SKM-1 (cell line): ENCODE results near the gene C2CD4C.
"Not testable (repeated sequence)": the region's sequence is repeated elsewhere in the genome, so short reads cannot be mapped to it uniquely, and the experiment has no call there.

Experiments used
- DNase-seq: peaks from one replicate; lab custom pipeline; 2025; ENCODE audit not compliant: unreplicated experiment; lab: John Stamatoyannopoulos, UW

Gene C2CD4C

DNA sequence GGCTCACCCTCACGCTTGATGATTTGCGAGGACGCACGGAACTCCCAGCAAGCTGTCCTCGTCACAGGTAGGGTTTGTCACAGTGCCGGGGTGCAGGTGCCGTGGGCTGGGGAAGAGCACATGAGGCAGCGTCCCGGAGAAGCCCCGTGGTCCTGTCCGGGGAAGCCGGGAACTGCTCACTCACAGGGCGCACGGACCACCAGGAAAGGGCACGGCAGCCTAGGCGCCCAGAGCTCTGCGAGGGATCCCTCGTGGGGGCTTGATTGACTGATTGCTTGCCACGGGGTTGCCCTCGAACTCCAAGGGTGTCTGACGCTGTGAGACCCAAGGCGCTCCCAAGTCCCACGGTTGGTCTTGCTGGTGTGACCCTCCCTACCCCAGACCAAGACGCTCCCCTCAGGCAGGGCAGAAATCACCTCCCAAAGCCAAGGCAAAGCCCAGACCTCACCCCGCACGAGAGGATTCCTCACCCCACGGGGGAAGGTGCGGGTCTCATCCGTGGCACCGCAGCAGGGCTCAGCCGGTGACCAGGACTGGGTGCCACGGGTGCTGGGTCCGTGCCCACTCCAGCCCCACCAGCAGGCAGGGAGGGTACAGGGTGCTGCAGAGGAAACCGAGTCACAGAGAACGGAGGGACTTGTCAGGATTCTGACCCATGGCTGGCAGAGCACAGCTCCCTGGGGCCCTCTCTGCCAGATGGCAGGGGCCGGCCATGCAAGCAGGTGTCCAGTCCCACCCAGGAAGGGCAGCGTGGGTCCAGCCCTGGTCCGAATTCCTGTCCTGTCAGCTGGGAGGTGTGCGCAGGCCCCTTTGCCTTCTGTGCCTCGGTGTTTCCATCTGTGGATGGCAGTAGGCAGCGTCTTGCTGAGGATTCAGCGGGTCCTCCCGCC lies 7.7 kb downstream of the C2CD4C start:
- DNase-seq: no peak

DNA sequence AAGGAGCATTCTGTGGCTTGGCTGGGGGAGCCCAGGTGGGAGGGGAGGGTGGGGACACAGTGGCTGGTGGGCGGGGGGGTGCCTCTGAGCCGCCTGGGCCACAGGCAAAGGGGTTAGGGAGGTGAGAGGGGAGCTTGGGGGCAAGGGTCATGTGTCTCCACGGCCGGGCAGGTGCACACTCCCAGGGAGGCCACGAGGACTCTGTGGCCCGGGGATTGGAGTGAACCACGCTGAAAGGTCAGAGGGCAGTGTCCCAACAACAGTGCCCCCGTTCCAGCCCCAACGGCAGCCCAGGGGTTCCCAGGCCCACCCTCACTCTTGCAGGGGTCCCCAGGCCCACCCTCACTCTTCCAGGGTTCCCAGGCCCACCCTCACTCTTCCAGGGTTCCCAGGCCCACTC lies 9.6 kb downstream of the C2CD4C start:
- no peak for DNase-seq

DNA sequence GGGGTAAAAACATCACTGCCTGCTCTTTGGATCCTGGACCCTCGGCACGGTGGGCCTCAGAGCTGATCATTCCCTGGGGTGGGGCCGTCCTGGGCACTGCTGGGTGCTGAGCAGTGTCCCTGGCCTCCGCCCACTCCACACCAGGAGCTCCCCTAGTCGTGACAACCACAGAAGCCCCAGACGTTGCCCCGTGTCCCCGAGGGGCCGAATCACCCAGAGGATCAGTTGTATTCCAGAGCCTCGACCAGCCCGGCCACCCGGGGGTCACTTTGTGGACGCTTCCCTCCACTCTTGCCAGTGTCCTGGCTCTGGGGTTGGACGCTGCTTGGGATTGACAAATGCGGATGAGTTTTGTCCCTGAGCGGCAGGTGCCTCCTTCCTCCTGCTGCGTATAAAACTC lies 10.2 kb downstream of the C2CD4C start:
- no peak for DNase-seq

DNA sequence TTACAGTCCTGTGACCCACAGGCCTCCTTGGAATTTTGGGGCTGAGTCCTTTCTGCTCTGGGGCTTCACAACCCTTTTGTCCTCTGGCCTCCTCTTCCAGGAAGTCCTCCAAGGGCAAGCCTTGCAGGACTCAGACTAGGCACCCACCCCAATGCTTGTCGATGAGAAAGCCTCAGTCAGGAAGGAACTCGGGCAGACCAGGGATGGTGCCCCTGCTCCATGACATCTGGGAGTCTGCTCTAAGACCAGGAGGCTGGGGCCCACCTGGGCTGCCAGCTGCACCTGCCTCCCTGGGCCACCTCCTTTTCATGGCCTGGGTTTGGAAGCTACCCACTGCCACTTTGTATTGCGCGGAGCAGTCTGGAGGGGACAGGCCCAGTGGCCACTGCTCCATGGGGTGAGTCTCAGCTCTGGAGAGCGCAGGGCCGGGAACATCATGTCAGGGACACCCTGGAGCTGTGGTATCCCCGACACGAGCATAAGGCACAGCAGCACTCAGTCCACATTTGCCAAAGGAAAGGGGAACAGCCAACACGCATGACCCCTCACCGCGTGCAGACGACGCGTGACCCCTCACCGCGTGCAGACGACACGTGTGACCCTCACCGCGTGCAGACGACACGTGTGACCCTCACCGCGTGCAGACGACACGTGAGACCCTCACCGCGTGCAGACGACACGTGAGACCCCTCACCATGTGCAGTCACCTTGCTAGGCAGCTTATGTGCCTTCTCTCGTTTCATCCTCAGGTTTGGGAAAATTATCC lies 10.8 kb downstream of the C2CD4C start:
- DNase-seq: no peak

DNA sequence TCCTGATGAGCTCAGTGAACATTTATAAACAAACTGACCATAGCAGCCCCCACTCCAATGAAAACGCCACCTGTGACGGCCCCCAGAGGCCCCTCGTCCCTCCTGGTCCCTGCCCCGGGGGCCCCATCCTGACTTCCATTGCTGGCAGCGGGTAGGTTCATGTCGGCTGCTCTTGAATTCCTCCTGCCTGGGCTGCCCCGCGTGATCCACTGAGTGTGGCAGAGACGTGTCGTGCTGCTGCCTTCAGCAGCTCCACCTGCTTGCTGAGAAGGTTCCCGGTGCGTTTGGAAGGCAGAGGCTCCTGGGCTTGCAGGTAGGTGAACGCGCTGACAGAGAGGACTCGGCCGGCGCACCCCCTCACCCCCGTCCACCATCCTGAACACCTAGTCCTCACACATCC lies 11.6 kb downstream of the C2CD4C start:
- DNase-seq: no peak

DNA sequence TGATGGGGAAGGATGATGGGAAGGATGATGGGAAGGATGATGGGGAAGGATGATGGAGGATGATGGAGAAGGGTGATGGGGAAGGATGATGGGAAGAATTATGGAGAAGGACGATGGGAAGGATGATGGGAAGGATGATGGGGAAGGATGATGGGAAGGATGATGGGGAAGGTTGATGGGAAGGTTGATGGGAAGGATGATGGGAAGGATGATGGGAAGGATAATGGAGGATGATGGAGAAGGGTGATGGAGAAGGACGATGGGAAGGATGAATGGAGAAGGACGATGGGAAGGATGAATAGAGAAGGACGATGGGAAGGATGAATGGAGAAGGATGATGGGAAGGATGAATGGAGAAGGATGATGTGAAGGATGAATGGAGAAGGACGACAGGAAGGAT lies 13.5 kb downstream of the C2CD4C start:
- no peak for DNase-seq

DNA sequence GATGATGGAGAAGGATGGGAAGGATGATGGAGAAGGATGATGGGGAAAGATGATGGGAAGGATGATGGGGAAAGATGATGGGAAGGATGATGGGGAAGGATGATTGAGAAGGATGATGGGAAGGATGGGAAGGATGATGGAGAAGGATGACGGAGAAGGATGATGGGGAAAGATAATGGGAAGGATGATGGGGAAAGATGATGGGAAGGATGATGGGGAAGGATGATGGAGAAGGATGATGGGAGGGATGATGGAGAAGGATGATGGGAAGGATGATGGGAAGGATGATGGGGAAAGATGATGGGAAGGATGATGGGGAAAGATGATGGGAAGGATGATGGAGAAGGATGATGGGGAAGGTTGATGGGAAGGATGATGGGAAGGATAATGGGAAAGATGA lies 14.1 kb downstream of the C2CD4C start:
- not testable (repeated sequence) for DNase-seq

DNA sequence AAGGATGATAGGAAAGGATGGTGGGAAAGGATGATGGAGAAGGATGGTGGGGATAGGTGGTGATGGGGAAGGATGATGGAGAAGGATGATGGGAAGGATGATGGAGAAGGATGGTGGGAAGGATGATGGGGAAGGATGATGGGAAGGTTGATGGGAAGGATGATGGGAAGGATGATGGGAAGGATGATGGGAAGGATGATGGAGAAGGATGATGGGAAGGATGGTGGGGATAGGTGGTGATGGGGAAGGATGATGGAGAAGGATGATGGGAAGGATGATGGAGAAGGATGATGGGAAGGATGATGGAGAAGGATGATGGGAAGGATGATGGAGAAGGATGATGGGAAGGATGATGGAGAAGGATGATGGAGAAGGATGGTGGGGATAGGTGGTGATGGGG lies 15.4 kb downstream of the C2CD4C start:
- not testable (repeated sequence) for DNase-seq

DNA sequence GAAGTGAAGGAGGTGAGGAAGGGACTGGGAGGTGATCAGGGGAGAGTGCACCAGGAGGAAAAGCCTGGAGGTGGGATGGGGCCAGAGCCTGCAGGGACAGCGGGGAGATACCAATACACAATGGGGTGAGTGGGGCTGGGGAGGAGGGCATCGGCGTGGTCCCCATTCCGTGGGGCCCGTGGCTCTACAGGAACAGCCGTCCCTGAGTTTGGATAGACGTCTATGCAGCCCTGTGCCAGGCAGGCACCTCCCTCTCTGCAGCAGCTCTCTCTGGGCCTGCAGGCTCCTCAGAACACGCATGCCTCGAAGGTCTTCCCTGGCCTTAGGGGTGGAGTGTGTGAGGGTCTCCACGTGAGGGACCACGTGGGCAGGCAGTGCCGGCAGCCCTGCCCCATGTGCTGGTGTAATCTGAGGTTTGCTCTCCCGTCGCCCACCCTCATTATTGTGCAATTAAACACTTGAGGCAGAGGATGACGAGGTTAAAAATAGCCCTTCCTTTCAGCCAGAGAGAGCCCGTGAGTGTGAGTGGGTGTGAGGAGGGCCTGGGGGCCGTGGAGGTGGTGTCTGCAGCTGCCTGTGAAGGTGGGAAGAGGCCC lies 16.5 kb downstream of the C2CD4C start:
- no peak for DNase-seq

DNA sequence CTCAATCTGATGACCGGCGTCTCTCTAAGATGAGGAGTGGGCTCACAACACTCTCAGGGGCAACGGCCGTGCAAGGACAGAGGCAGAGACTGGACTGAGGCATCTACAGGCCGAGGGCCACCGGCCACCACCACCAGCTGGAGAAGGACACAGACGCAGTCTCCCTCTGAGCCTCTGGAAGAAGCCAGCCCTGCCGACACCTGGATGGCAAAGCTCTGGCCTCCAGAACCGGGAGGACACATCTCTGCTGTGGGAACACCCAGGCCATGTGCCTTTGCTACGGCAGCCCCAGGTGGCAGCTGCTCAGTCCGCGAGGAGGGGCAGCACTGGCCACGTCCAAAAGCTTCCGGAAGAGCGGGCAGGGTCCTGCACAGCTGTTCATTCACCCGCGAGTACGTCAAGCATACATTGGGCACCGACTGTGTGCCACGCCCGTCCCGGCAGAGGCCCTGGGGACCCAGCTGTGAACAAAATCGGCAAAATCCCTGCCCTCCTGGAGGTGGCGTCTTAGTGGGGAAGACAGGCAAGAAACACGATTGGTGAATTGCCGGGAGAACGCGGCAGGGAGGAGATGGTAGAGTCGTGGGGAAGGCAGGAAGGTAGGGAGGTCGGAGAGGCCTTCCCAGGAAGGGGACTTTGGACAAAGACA lies 17.1 kb downstream of the C2CD4C start:
- no peak for DNase-seq

DNA sequence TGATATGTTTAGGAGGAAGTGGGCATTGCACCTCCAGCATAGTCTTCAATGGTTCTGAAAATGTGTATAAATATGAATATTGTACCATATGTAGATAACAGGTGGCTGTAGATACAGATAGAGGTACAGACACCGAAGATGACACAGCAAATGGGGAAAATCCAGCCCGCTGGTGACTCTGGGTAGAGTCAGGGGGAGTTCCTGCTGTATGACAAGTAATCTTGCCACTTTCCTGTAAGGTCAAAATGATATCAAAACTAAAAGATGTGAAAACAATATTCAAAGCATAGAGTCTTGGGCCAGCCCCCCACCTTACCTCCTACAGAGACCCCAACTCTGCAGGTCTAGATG lies 17.8 kb downstream of the C2CD4C start:
- DNase-seq: no peak

DNA sequence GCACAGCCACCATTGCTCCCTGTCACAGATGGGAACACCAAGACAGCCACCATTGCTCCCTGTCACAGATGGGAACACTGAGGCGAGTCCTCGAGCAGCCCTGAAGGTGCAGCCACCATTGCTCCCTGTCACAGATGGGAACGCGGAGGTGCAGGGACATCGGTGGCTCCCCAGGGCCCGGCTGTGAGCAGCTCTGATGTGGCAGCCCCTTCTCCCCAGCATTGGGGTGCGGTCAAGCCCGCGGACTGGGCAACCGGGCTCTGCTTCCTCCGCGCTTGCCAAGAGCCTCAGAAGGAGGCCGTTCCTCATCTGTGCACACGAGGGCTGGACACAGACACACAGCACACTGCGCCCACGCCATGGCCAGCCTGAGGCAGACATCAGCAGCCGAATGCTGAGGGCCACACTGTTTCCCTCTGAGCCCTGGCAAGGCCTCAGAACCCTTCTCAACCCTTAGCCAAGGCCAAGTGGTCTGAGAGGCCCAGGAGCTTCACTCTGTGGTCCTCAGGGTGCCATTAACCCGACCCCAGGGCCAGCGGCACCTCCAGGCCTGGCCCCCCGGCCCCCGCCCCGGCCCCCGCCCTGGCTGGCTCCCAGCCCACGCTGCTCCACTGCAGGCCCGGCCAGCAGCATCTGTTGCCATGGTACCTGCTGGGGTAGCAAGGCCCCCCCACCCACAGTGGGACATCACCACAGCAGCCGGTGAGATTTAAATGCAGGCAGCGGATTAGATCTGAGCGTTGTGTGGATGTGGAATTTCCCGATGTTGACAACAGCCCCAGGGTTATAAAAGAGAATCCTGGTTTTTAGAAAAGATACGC lies 18.4 kb downstream of the C2CD4C start:
- no peak for DNase-seq

DNA sequence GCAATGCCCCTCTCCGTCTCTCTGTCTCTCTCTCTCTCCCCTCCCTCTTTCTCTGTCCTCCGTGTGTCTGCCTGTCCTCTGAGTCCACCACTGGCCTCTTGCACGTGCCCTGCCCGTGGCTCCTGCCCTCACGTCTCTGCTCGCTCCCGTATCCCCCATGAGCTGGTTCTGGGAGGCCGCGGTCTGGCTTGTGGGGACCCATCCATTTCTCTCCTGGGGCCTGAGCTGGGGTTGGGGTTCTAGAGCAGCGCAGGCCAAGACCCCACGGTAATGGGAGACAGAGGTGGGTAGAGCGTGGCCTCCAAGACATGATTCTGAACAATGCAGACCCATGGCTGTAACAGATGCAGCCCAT lies 19.0 kb downstream of the C2CD4C start:
- no peak for DNase-seq

DNA sequence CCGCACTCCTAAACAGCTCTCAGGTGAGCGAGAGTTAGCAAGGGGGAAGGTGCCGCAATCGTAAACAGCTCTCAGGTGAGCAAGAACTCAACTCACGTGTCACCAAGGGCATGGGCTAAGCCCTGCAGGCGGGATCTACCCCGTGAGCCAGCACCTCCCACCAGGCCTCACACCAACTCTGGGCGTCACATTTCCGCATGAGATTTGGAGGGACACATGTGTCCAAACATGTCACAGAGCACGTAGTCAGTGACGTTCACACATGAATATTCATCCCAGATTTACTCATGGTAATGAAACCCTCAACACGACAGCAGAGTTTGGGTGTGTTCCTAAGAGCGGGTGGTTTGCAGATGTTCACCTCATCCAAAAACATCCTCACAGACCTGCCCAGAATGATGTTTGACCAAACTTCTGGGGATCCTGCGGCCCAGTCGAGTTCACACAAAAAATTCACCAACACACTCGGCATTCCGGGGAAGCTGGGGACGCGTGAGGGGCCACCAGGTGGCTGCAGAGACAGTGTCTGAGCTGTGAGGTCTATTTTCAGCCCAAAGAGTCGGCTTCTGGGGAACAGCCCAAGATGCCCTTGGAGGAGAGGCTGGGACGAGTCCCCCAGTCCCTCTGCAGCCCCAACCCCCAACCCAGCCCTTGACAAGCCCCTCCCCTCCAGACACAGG lies 19.6 kb downstream of the C2CD4C start:
- DNase-seq: no peak

DNA sequence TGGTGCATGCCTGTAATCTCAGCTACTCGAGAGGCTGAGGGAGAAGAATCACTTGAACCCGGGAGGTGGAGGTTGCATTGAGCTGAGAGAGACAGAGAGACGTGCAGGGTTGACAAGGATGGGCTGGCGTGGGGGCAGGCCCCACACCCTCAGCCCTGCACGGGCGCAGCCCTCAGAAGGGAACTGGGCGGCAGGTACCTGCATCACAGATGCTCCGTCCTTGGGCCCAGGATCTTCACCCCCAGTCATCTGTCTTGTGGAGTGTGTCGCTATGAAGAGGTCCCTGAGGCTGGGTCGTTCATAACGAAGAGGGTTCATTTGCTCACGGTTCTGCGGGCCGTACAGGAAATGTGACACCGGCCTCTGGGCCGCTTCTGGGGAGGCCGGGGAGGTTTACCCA lies 20.3 kb downstream of the C2CD4C start:
- no peak for DNase-seq

DNA sequence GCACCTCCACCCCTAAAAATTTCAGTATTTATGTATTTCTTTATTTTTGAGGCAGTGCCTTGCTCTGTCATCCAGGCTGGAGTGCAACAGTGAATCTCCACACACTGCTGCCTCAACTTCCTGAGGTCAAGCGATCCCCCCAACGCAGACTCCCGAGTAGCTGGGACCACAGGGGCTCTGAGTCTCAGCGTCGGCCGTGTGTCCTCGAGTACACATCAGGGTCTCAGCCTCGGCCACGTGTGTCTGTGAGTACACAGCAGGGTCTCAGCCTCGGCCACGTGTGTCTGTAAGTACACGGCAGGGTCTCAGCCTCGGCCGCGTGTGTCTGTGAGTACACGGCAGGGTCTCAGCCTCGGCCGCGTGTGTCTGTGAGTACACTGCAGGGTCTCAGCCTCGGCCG lies 21.2 kb downstream of the C2CD4C start:
- no peak for DNase-seq

DNA sequence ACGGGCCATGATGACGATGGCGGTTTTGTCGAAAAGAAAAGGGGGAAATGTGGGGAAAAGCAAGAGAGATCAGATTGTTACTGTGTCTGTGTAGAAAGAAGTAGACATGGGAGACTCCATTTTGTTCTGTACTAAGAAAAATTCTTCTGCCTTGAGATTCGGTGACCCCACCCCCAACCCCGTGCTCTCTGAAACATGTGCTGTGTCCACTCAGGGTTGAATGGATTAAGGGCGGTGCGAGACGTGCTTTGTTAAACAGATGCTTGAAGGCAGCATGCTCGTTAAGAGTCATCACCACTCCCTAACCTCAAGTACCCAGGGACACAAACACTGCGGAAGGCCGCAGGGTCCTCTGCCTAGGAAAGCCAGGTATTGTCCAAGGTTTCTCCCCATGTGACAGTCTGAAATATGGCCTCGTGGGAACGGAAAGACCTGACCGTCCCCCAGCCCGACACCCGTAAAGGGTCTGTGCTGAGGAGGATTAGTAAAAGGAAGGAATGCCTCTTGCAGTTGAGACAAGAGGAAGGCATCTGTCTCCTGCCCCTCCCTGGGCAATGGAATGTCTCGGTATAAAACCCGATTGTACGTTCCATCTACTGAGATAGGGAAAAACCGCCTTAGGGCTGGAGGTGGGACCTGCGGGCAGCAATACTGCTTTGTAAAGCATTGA lies 22.2 kb downstream of the C2CD4C start:
- not testable (repeated sequence) for DNase-seq

DNA sequence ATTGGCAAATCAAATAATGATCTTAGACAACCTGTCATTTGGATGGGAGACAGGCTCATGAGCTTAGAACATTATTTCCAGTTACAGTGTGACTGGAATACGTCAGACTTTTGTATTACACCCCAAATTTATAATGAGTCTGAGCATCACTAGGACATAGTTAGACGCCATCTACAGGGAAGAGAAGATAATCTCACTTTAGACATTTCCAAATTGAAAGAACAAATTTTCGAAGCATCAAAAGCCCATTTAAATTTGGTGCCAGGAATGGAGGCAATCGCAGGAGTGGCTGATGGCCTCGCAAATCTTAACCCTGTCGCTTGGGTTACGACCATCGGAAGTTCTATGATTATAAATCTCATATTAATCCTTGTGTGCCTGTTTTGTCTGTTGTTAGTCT lies 22.8 kb downstream of the C2CD4C start:
- DNase-seq: not testable (repeated sequence)

DNA sequence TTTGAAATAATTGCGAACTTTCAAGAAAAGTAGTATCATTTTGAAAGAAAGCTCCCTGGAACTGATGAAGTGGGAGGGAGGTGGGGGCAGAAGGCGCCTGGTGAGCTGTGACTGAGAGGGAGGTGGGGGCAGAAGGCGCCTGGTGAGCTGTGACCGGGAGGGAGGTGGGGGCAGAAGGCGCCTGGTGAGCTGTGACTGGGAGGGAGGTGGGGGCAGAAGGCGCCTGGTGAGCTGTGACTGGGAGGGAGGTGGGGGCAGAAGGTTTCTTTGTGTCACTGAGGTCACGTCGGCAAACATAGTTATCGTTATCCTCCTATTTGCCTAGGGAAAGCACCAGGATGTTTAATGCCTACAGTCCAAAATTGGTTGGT lies 24.2 kb downstream of the C2CD4C start:
- DNase-seq: no peak
